Endothelial cell of umbilical vein (primary cell): ENCODE results near the gene NANOGP8.

Experiments used
- EZH2 ChIP-seq: IDR thresholded peaks from 2 replicates; pipeline ENCODE4 v1.6.1; 2012; ENCODE audit warnings: borderline replicate concordance, low read depth, mild to moderate bottlenecking, moderate library complexity, low read length, inconsistent platforms; ENCODE audit not compliant: severe bottlenecking
- FOS ChIP-seq: IDR thresholded peaks from 2 replicates; pipeline ENCODE4 v1.6.1; 2011; ENCODE audit warnings: mild to moderate bottlenecking, low read length, moderate library complexity, borderline replicate concordance; ENCODE audit not compliant: insufficient read depth
- GATA2 ChIP-seq: IDR thresholded peaks from 2 replicates; pipeline ENCODE4 v1.7.0; 2011; ENCODE audit warnings: low read depth, mild to moderate bottlenecking, moderate library complexity, mixed read lengths, low read length; ENCODE audit not compliant: insufficient read length, insufficient read depth
- JUN ChIP-seq: IDR thresholded peaks from 2 replicates; pipeline ENCODE4 v1.6.1; 2011; ENCODE audit warnings: borderline replicate concordance, low read depth; ENCODE audit not compliant: insufficient read length, insufficient read depth
- MYC ChIP-seq: IDR thresholded peaks from one replicate; pipeline ENCODE4 v1.6.1; 2011; ENCODE audit warnings: mild to moderate bottlenecking, low read depth, low read length
- POLR2A ChIP-seq: IDR thresholded peaks from 2 replicates; pipeline ENCODE4 v1.6.1; 2012; ENCODE audit warnings: low read depth, mild to moderate bottlenecking, control low read depth, low read length
- POLR2AphosphoS5 ChIP-seq: IDR thresholded peaks from 2 replicates; pipeline ENCODE4 v1.6.1; 2012; ENCODE audit warnings: low read depth, mild to moderate bottlenecking, control low read depth, low read length, moderate library complexity; ENCODE audit not compliant: insufficient read depth
- TF ChIP-seq, protein P1 (sequence below), 2 donors: IDR thresholded peaks; 1 replicate in 1 of 2; 2 replicates in 1 of 2; pipeline ENCODE4 v1.5.1; 2011; ENCODE audit warnings: low read length in 2 of 2, mild to moderate bottlenecking in 2 of 2, moderate library complexity in 2 of 2, control low read depth in 1 of 2, inconsistent platforms in 1 of 2, low read depth in 1 of 2; ENCODE audit not compliant: insufficient read depth in 1 of 2; ENCODE audit errors: extremely low read depth in 1 of 2
- TF ChIP-seq, protein P2 (sequence below): IDR thresholded peaks from 2 replicates; pipeline ENCODE4 v1.6.1; 2011; ENCODE audit not compliant: insufficient read depth, insufficient read length

DNA sequence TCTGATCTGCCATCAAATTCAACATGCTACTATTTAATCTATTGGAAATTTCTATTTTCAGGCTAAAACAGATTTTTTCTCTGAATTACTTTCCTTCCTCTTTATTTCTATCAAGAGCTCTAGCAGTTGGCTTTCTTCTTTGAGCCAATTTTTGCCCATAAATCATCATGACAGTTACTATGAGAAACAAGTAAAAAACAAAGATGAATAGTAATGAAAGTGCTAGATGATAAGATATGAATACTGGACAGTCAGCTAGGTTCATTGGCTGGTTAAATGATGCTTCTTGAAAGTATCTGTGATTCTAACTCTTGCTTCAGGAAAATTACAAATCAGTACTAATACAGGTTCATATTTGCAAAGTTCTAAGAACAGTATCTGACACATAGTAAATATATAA lies 38.6 kb upstream of the NANOGP8 start:
- TF ChIP-seq, protein P1, sequence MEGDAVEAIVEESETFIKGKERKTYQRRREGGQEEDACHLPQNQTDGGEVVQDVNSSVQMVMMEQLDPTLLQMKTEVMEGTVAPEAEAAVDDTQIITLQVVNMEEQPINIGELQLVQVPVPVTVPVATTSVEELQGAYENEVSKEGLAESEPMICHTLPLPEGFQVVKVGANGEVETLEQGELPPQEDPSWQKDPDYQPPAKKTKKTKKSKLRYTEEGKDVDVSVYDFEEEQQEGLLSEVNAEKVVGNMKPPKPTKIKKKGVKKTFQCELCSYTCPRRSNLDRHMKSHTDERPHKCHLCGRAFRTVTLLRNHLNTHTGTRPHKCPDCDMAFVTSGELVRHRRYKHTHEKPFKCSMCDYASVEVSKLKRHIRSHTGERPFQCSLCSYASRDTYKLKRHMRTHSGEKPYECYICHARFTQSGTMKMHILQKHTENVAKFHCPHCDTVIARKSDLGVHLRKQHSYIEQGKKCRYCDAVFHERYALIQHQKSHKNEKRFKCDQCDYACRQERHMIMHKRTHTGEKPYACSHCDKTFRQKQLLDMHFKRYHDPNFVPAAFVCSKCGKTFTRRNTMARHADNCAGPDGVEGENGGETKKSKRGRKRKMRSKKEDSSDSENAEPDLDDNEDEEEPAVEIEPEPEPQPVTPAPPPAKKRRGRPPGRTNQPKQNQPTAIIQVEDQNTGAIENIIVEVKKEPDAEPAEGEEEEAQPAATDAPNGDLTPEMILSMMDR (IDR thresholded peaks at IDR 0.05; ENCODE audit: extremely low read depth in 1 of 2, insufficient read depth in 1 of 2, low read depth in 1 of 2, low read length in 2 of 2) = no peak
- TF ChIP-seq, protein P2, sequence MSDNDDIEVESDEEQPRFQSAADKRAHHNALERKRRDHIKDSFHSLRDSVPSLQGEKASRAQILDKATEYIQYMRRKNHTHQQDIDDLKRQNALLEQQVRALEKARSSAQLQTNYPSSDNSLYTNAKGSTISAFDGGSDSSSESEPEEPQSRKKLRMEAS = no peak
- TF ChIP-seq POLR2AphosphoS5 = no peak
- TF ChIP-seq EZH2 = no peak
- TF ChIP-seq POLR2A = no peak
- no peak for TF ChIP-seq MYC
- TF ChIP-seq JUN = no peak
- TF ChIP-seq FOS = no peak
- TF ChIP-seq GATA2 = no peak
